Measurements from ENCODE around the gene KDM1A.

The KDM1A gene

DNA sequence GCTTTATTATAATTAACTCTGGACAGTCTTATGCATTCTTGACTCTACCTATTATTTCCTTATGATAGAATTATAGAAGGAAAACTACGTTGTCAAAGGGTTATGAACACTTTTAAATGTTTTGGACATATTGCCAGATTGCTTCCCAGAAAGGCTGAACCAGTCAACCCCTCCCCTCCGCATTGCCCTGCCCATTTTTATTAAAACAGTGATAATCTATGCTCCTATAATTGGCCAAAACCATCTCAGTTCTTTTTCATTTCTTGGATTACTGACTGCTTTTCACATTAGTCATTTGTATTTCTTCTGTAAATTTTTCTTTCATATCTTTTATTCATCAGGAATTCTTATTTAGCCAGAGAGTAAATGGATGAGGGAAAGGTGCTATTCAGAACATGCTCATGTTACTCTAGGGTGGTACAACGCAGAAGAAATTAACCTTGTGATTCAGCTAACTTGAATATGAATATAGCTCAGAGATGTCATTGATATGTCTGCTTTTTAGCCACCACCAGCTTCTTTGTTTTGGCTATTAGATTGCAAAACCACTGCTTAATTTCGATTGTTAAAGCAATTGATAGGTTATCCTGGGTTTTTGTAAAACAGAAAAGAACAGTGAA is 32.1 kb downstream of the KDM1A start:
- H3K4me3 ChIP-seq (replicated peaks; ENCODE audit: low read depth, low read length): no peak overlapping the region
- no peak for DNase-seq (ENCODE audit: extremely low read depth, low read depth)
- TF ChIP-seq, protein P1, sequence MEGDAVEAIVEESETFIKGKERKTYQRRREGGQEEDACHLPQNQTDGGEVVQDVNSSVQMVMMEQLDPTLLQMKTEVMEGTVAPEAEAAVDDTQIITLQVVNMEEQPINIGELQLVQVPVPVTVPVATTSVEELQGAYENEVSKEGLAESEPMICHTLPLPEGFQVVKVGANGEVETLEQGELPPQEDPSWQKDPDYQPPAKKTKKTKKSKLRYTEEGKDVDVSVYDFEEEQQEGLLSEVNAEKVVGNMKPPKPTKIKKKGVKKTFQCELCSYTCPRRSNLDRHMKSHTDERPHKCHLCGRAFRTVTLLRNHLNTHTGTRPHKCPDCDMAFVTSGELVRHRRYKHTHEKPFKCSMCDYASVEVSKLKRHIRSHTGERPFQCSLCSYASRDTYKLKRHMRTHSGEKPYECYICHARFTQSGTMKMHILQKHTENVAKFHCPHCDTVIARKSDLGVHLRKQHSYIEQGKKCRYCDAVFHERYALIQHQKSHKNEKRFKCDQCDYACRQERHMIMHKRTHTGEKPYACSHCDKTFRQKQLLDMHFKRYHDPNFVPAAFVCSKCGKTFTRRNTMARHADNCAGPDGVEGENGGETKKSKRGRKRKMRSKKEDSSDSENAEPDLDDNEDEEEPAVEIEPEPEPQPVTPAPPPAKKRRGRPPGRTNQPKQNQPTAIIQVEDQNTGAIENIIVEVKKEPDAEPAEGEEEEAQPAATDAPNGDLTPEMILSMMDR (IDR thresholded peaks at IDR 0.05; ENCODE audit: low read depth, low read length, missing control alignments): no peak

DNA sequence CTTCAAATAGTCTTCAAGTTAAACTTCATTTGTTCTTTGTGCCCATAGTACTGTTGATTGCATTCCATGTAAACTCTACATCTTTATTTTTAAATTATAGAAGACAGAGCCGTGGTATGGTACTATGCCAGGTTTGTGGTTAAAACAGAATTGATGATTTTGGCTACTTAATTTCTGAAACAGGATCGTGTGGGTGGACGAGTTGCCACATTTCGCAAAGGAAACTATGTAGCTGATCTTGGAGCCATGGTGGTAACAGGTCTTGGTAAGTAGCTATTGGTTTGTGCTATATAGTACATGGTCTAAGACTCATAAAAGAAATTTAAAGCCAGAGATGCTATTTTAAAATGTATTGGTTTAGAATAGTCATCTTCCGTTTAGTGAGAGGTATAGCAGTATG is 38.0 kb downstream of the KDM1A start:
- DNase-seq (ENCODE audit: extremely low read depth, low read depth): no peak
- no peak overlapping the region for H3K4me3 ChIP-seq (replicated peaks; ENCODE audit: low read depth, low read length)
- TF ChIP-seq, protein P1 (IDR thresholded peaks at IDR 0.05; ENCODE audit: low read depth, low read length, missing control alignments): no peak

DNA sequence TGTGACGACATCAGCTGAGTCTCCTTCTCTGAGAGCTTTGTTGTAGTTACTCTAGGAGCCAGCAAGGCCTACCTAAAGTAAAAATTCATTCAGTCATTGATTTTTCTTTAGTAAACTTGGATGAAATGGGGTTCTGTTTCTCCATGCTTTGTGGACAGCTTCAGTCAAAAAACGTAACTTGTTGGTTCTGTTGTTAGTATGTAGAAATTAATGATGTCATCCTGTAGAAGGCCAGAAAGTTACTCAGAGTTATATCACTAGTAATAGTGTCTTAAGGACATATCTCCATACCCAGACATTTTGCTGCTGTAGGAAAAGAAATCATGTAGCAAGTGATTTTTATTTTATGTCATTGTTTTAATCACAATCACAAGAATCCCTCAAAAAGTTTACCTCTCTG is 43.0 kb downstream of the KDM1A start:
- TF ChIP-seq, protein P1 (IDR thresholded peaks at IDR 0.05; ENCODE audit: low read depth, low read length, missing control alignments): no peak
- DNase-seq (ENCODE audit: extremely low read depth, low read depth): no peak
- H3K4me3 ChIP-seq (replicated peaks; ENCODE audit: low read depth, low read length): no peak overlapping the region

DNA sequence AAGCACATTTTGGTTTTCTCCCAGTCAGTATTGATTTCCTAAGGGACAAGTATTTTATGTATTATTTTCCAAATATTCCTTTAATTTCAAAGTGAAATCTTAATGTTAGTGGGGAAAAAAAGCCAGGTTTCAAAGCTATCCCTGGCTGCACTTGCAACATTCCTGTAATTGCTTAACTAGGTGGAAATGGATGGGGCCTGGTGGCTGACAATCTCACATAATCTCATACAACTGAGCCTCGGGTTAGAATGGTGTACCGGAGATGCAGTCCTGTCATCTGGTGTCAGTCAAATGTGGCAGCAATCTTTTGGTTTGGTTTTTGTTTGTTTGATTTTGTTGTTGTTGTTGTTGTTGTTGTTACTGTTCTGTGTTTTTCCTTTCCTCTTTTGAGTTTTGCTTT is 46.1 kb downstream of the KDM1A start:
- no peak for DNase-seq (ENCODE audit: extremely low read depth, low read depth)
- TF ChIP-seq, protein P1 (IDR thresholded peaks at IDR 0.05; ENCODE audit: low read depth, low read length, missing control alignments): no peak
- H3K4me3 ChIP-seq (replicated peaks; ENCODE audit: low read depth, low read length): no peak overlapping the region

DNA sequence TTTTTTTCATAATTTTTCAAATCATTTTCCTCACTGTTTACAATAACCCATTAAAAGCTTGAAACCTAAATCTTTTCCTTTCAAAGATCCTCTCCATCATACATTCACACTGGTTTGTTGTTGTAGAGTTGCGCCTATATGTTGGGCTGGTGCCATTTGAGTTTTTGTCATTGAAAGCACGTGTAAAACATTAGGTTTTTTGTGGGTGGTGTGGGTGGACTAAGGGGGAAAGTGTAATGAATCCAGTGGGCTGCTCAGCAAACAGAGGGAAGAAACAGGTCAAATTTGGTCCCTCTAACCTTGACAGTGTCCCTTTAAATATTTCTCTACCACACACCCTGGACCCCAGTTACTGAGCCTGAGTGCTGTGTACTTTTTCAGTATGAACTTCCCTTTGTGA is 46.8 kb downstream of the KDM1A start:
- H3K4me3 ChIP-seq (replicated peaks; ENCODE audit: low read depth, low read length): no peak overlapping the region
- no peak for DNase-seq (ENCODE audit: extremely low read depth, low read depth)
- TF ChIP-seq, protein P1 (IDR thresholded peaks at IDR 0.05; ENCODE audit: low read depth, low read length, missing control alignments): no peak

DNA sequence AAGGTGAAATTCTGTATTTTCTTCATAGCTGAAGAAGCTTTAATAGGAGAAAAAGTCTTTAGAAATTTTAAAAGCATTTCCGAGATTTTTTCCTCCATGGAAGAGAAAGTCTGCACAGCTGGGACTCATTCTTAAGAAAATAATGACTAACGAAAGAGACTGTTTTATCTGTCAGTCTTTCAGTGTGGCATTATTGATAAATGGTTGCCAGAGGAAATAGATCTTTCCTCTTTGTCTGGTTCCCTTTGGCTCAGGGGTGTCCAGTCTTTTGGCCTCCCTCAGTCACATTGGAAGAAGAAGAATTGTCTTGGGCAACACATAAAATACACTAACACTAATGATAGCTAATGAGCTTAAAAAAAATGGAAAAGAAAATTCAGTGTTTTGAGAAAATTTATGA is 49.9 kb downstream of the KDM1A start:
- no peak for DNase-seq (ENCODE audit: extremely low read depth, low read depth)
- TF ChIP-seq, protein P1 (IDR thresholded peaks at IDR 0.05; ENCODE audit: low read depth, low read length, missing control alignments): no peak
- H3K4me3 ChIP-seq (replicated peaks; ENCODE audit: low read depth, low read length): no peak overlapping the region

DNA sequence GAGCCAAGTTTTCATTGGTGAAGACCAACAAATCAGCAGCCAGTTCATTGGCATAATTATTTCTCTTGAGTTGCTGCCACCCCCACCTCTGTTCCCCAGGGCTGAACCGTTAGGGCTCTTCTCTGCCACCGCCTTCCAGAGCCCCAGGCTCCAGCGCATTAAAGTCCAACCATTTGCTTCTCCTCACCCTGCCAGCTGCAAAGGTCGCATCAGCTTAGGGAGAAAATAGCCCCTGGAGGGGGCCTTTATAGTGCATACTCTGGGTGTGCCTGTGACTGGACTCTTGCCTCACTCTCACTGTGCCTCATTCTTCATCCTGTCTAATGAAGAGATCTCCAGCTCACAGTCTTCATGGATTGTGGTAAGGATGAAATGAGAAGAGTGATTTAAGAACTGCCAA is 50.4 kb downstream of the KDM1A start:
- H3K4me3 ChIP-seq (replicated peaks; ENCODE audit: low read depth, low read length): no peak overlapping the region
- TF ChIP-seq, protein P1 (IDR thresholded peaks at IDR 0.05; ENCODE audit: low read depth, low read length, missing control alignments): no peak
- DNase-seq (ENCODE audit: extremely low read depth, low read depth): no peak

Data from HFF-Myc (cell line).